Breast epithelium (tissue), 4 donors: ENCODE measurements around the gene PLEKHG4B. TPM values are rescaled to one million over a fixed set of nuclear protein-coding genes. Genes with fewer than 3 reads are reported as not detected.

ENCODE experiments used
- DNase-seq, 2 donors: peaks; one replicate each; pipeline ENCODE4 v3.0.0-alpha.2; 2019; ENCODE audit warnings: low spot score in 2 of 2
- H3K27ac ChIP-seq, 2 donors: fragments of 200-600 bp; sonication (generic) in 1 of 2; one replicate each; pipeline ENCODE4 v1.5.1; 2016 to 2019; ENCODE audit warnings: mild to moderate bottlenecking in 1 of 2
- H3K27me3 ChIP-seq, 2 donors: fragments of 200-600 bp; sonication (generic) in 1 of 2; one replicate each; pipeline versions ENCODE4 v1.5.1 to v1.6.0; 2017 to 2019; ENCODE audit warnings: control low read depth in 1 of 2, mild to moderate bottlenecking in 1 of 2
- H3K36me3 ChIP-seq: fragments of 200-600 bp; one replicate; pipeline ENCODE4 v1.5.1; 2019
- H3K4me1 ChIP-seq, 2 donors: fragments of 200-600 bp; sonication (generic); one replicate each; pipeline ENCODE4 v1.5.1; 2016 to 2019; ENCODE audit warnings: control low read depth in 1 of 2
- H3K4me3 ChIP-seq, 3 donors: fragments of 200-600 bp; sonication (generic); 1 replicate in 2 of 3; 2 replicates in 1 of 3; pipeline ENCODE4 v1.5.1; 2016 to 2019; ENCODE audit warnings: mild to moderate bottlenecking in 3 of 3, moderate library complexity in 2 of 3
- H3K9me3 ChIP-seq, 2 donors: fragments of 200-600 bp; sonication (generic) in 1 of 2; one replicate each; pipeline ENCODE4 v1.5.1; 2016 to 2019; ENCODE audit warnings: control low read depth in 1 of 2
- CTCF ChIP-seq, 3 donors: fragments of 450-650 bp; IDR thresholded peaks; one replicate each; pipeline ENCODE4 v1.5.1; 2016 to 2017; ENCODE audit warnings: antibody characterized with exemption in 3 of 3, mild to moderate bottlenecking in 3 of 3, moderate library complexity in 3 of 3
- POLR2A ChIP-seq: fragments of 450-650 bp; IDR thresholded peaks from one replicate; pipeline ENCODE4 v1.6.1; 2016; ENCODE audit warnings: antibody characterized with exemption, mild to moderate bottlenecking, moderate library complexity
- POLR2AphosphoS5 ChIP-seq, 3 donors: sonication (generic); formaldehyde crosslinking; IDR thresholded peaks; one replicate each; pipeline ENCODE4 v1.6.1; 2017; ENCODE audit warnings: antibody characterized with exemption in 3 of 3
- intact Hi-C: fragments of 100-400 bp; cut with DNase I; formaldehyde crosslinking; loops from one replicate; pipeline ENCODE4 v1.15.1; 2023; ENCODE audit warnings: low total_unique reads
- total RNA-seq, 3 donors: library from RNA; depleted of rRNA; stranded (reverse); fragments of >200 nt; gene quantifications; one replicate each; pipeline ENCODE4 v1.1.0, GENCODE V29; 2016

The PLEKHG4B gene
- total RNA-seq, 3 donors from 2014 or later: 4.3 to 5.4 TPM; not detected in 1

- Histone ChIP-seq H3K9me3 (peaks cover 7 to 9% of the 10 kb centered on the region in 2 donors), H3K4me3 (no peak overlapping the region), H3K27me3 (no peaks in the 10 kb centered on the region), H3K27ac (no peak overlapping the region), H3K36me3 (no peaks in the 10 kb centered on the region), H3K4me1 (no peaks in the 10 kb centered on the region)
- intact Hi-C loops: no loop called here
- no peak for DNase-seq
- TF ChIP-seq POLR2AphosphoS5 (IDR thresholded peaks at IDR 0.05) (no peak), CTCF (IDR thresholded peaks at IDR 0.05) (no peak), POLR2A (no peak)
Measured at GRCh38 chr5:142246-142810, 50.4 kb downstream of the PLEKHG4B start.

- peaks cover 14 to 16% of the 10 kb centered on the region in 2 donors for H3K9me3 ChIP-seq
- no peak for TF ChIP-seq CTCF (IDR thresholded peaks at IDR 0.05)
- no peak for TF ChIP-seq POLR2AphosphoS5 (IDR thresholded peaks at IDR 0.05)
- TF ChIP-seq POLR2A: no peak
- H3K27me3 ChIP-seq: no peaks in the 10 kb centered on the region
- no peak overlapping the region for H3K4me3 ChIP-seq
- H3K27ac ChIP-seq: no peak overlapping the region
- H3K36me3 ChIP-seq: no peaks in the 10 kb centered on the region
- intact Hi-C loops: no loop called here
- DNase-seq: no peak
- H3K4me1 ChIP-seq: no peaks in the 10 kb centered on the region
Measured at GRCh38 chr5:143041-143440, 51.1 kb downstream of the PLEKHG4B start.

GRCh38 chr5:144941-145340 lies 53.0 kb downstream of the PLEKHG4B start:
- Histone ChIP-seq H3K9me3 (peaks cover 16 to 19% of the 10 kb centered on the region in 2 donors), H3K4me1 (no peaks in the 10 kb centered on the region), H3K27me3 (no peaks in the 10 kb centered on the region), H3K4me3 (no peak overlapping the region), H3K27ac (no peak overlapping the region), H3K36me3 (no peaks in the 10 kb centered on the region)
- no peak for DNase-seq
- intact Hi-C loops: no loop called here
- TF ChIP-seq POLR2AphosphoS5 (IDR thresholded peaks at IDR 0.05): no peak
- TF ChIP-seq CTCF (IDR thresholded peaks at IDR 0.05): no peak
- TF ChIP-seq POLR2A: no peak

GRCh38 chr5:145585-146323 lies 53.8 kb downstream of the PLEKHG4B start:
- DNase-seq: no peak
- Histone ChIP-seq H3K27ac (no peak overlapping the region), H3K4me3 (no peak overlapping the region), H3K36me3 (no peaks in the 10 kb centered on the region), H3K9me3 (peaks cover 16 to 19% of the 10 kb centered on the region in 2 donors), H3K4me1 (no peaks in the 10 kb centered on the region), H3K27me3 (no peaks in the 10 kb centered on the region)
- TF ChIP-seq CTCF (IDR thresholded peaks at IDR 0.05): no peak
- TF ChIP-seq POLR2AphosphoS5 (IDR thresholded peaks at IDR 0.05): no peak
- no peak for TF ChIP-seq POLR2A
- intact Hi-C loops: no loop called here

- no peak for DNase-seq
- Histone ChIP-seq H3K4me3 (no peak overlapping the region), H3K36me3 (no peaks in the 10 kb centered on the region), H3K27ac (no peak overlapping the region), H3K27me3 (no peaks in the 10 kb centered on the region), H3K4me1 (no peaks in the 10 kb centered on the region), H3K9me3 (peaks cover 16 to 19% of the 10 kb centered on the region in 2 donors)
- TF ChIP-seq POLR2A (no peak), CTCF (IDR thresholded peaks at IDR 0.05) (no peak), POLR2AphosphoS5 (IDR thresholded peaks at IDR 0.05) (no peak)
- intact Hi-C loops: no loop called here
Measured at GRCh38 chr5:147751-148150, 55.8 kb downstream of the PLEKHG4B start.
